Measurements from ENCODE around the gene ELMO1.

The ELMO1 gene

GRCh38 chr7:36937754-36938563 lies 510.7 kb downstream of the ELMO1 start:
- DNase-seq (ENCODE audit: low read depth): no peak
- no peak overlapping the region for H3K4me3 ChIP-seq (ENCODE audit: low read length)
- no peak for TF ChIP-seq CTCF (conservative IDR thresholded peaks at IDR 0.05; ENCODE audit: low read length)

- no peak overlapping the region for H3K4me3 ChIP-seq (ENCODE audit: low read length)
- TF ChIP-seq CTCF (conservative IDR thresholded peaks at IDR 0.05; ENCODE audit: low read length): no peak
- DNase-seq (ENCODE audit: low read depth): no peak
Observed at GRCh38 chr7:36931892-36932291, 516.8 kb downstream of the ELMO1 start.

- TF ChIP-seq CTCF (conservative IDR thresholded peaks at IDR 0.05; ENCODE audit: low read length): no peak
- no peak for DNase-seq (ENCODE audit: low read depth)
- H3K4me3 ChIP-seq (ENCODE audit: low read length): no peak overlapping the region
Observed at GRCh38 chr7:36929791-36930190, 518.9 kb downstream of the ELMO1 start.

GRCh38 chr7:36928718-36929117 lies 519.9 kb downstream of the ELMO1 start:
- no peak overlapping the region for H3K4me3 ChIP-seq (ENCODE audit: low read length)
- DNase-seq (ENCODE audit: low read depth): no peak
- no peak for TF ChIP-seq CTCF (conservative IDR thresholded peaks at IDR 0.05; ENCODE audit: low read length)

- TF ChIP-seq CTCF (conservative IDR thresholded peaks at IDR 0.05; ENCODE audit: low read length): no peak
- DNase-seq (ENCODE audit: low read depth): no peak
- no peak overlapping the region for H3K4me3 ChIP-seq (ENCODE audit: low read length)
Observed at GRCh38 chr7:36928311-36928710, 520.4 kb downstream of the ELMO1 start.

- TF ChIP-seq CTCF (conservative IDR thresholded peaks at IDR 0.05; ENCODE audit: low read length): no peak
- no peak for DNase-seq (ENCODE audit: low read depth)
Observed at GRCh38 chr7:36925691-36926090, 523.0 kb downstream of the ELMO1 start.

GRCh38 chr7:36925207-36925606 lies 523.5 kb downstream of the ELMO1 start:
- no peak overlapping the region for H3K4me3 ChIP-seq (ENCODE audit: low read length)
- TF ChIP-seq CTCF (conservative IDR thresholded peaks at IDR 0.05; ENCODE audit: low read length): no peak
- no peak for DNase-seq (ENCODE audit: low read depth)

More at GRCh38 chr7:36925691-36926090, 523.0 kb downstream of the ELMO1 start:
- no peak overlapping the region for H3K4me3 ChIP-seq (ENCODE audit: low read length)

All from AG10803 (cell line).